ENCODE data around the gene UBE4B. TPM values are rescaled to one million over a fixed set of nuclear protein-coding genes. Genes with fewer than 3 reads are reported as not detected.

The UBE4B gene
- total RNA-seq: 18.9 and 28.3 TPM in 2 replicates

DNA sequence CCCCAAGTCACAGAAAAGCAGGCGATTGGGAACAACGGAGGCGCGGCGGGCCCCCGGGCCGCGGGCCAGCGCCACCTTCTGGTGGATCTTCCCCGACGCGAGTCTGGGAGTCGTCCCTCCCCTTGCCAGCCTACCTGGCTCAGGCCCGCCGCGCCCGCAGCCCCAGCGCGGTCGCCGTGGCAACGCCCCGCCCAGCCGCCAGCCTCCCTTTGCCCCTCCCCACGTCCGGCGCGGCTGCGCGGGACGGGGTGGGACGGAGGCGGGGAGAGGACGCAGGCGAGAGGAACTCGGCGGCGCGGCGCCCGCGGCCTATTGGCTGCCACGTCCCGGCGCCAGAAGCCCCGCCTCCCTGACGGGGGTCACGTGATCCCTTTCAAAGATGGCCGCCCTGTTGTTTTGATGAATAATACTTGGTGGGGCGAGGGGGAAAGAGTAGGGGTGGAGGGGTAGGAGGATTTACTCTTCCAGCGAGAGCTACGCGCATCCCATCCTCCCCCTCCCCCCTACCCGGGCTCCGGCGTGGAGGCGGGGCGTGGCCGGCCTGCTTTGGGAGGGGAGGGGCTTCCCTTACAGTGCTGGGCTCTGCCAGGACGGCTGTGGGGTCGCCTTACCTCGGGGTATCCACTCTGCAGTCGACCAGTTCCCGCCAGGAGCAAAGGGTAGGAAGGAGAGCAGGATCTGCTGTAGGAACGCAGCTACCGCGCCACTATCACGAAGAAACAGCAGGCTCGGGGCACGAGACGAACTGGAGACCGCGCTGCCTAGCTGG lies at the start of gene UBE4B:
UBE4B (plus strand) TSS at position 369 of the 769 bp plus-strand sequence. CDS start 713 bp downstream, outside the sequence.

DNA sequence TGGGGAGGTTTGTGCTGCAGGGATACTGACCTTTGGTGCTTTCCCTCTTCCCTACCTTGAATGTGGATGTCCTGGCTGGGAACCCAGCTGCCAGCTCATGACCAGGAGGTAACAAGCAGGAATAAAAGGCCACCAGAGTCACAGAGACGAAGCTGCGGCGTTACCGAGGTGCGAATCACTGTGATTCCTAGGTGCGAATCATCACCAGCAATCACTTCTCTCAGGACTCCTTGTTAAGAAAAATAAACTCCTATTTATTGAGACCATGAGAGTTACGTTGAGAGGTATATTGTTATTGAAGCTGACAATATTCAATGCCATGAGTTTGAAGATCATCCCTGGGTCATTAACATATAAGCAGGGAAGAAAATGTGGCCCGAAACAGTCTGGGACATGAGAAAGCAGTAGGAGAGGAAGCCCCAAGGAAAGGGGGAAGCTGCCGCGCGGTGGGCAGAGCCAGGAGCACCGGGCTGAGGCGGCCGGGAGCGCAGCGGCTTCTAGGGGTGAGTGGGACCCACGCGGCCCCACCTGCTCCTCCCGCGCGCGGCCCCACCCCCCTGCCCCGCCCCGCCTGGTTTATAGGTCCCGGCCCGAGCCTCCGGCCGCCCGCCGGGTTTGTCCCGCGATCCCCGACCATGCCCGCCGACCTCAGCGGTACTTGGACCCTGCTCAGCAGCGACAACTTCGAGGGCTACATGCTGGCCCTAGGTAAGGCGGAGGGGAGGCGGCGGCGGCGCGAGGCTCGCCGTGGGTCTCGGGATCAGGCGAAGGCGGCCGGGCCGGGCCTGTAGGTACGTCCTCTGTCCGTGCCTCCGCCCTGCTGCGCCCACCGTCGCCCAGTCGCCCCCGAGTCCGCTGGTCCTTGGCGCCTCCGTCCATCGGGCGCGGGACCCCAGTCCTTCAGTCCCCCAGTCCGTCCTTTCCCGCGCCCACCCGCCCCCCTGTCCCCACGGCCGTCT lies 35.9 kb upstream of the UBE4B start, which contains the start of gene RBP7:
RBP7 (plus strand) TSS at position 605 of the 959 bp plus-strand sequence; CDS start at position 636, 31 bp downstream.

DNA sequence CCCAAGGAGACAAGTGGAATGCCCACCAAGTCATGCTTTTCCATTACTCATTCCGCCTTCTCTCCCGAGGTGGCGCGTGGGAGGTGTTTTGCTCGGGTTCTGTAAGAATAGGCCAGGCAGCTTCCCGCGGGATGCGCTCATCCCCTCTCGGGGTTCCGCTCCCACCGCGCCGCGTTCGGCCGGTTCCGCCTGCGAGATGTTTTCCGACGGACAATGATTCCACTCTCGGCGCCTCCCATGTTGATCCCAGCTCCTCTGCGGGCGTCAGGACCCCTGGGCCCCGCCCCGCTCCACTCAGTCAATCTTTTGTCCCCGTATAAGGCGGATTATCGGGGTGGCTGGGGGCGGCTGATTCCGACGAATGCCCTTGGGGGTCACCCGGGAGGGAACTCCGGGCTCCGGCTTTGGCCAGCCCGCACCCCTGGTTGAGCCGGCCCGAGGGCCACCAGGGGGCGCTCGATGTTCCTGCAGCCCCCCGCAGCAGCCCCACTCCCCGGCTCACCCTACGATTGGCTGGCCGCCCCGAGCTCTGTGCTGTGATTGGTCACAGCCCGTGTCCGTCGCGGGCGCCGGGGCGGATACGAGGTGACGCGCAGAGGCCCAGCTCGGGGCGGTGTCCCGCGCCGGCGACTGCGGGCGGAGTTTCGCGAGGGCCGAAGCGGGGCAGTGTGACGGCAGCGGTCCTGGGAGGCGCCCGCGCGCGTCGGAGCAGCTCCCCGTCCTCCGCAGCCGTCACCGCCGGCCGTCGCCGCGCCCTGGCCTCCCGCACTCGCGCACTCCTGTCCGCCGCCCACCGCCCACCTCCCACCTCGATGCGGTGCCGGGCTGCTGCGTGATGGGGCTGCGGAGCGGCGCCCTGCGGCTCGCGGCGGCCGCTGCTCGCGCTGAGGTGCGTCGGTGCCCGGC lies 177.4 kb downstream of the UBE4B start, which contains the start of gene KIF1B:
KIF1B (plus strand) TSS at position 666 of the 906 bp plus-strand sequence. CDS start 21,759 bp downstream, outside the sequence.

Other genes with a start within 250 kb of the UBE4B start
- gene CLSTN1, start 209.0 kb upstream of the UBE4B start, total RNA-seq: 62.3 and 132 TPM in 2 replicates
- 68.0 and 89.2 TPM in 2 replicates for gene CTNNBIP1, start 122.7 kb upstream of the UBE4B start, total RNA-seq
- 13.8 and 22.6 TPM in 2 replicates for gene LZIC, start 89.6 kb upstream of the UBE4B start, total RNA-seq
- 9.1 and 15.9 TPM in 2 replicates for gene NMNAT1, start 89.5 kb upstream of the UBE4B start, total RNA-seq
- gene RBP7, start 35.7 kb upstream of the UBE4B start, total RNA-seq: 0.31 and 0.81 TPM in 2 replicates
- 19.8 and 69.6 TPM in 2 replicates for gene KIF1B, start 177.6 kb downstream of the UBE4B start, total RNA-seq

Data from bladder microvascular endothelial cell (primary cell).